GM18505 (cell line): ENCODE results near the gene TNFSF10.

ENCODE experiments used
- ATAC-seq: cut with Tn5 transposase; IDR thresholded peaks from one replicate; pipeline ENCODE4 v1.9.1; 2021; ENCODE audit not compliant: unreplicated experiment
- POLR2A ChIP-seq: IDR thresholded peaks from 4 replicates; pipeline ENCODE4 v1.6.1; 2011; ENCODE audit warnings: borderline replicate concordance; ENCODE audit not compliant: insufficient read depth, insufficient read length; ENCODE audit errors: extremely low read depth

Gene TNFSF10

GRCh38 chr3:172553526-172554252 lies 30.5 kb upstream of the TNFSF10 start:
- no peak for ATAC-seq
- no peak for TF ChIP-seq POLR2A

- TF ChIP-seq POLR2A: no peak
- ATAC-seq: no peak
These were observed 29.4 kb upstream of the TNFSF10 start for GRCh38 chr3:172552607-172553006.

GRCh38 chr3:172551874-172552273 lies 28.6 kb upstream of the TNFSF10 start:
- ATAC-seq: no peak
- TF ChIP-seq POLR2A: no peak

GRCh38 chr3:172550347-172550943 lies 27.2 kb upstream of the TNFSF10 start:
- TF ChIP-seq POLR2A: no peak
- ATAC-seq: peak; percentile 53

- TF ChIP-seq POLR2A: no peak
These were observed 25.9 kb upstream of the TNFSF10 start for GRCh38 chr3:172549144-172549543.

GRCh38 chr3:172546628-172547214 lies 23.5 kb upstream of the TNFSF10 start:
- TF ChIP-seq POLR2A: no peak
- ATAC-seq: no peak

More at GRCh38 chr3:172549144-172549543, 25.9 kb upstream of the TNFSF10 start:
- no peak for ATAC-seq

- no peak for TF ChIP-seq POLR2A
- ATAC-seq: no peak
These were observed 22.9 kb upstream of the TNFSF10 start for GRCh38 chr3:172546105-172546504.

- no peak for TF ChIP-seq POLR2A
- no peak for ATAC-seq
These were observed 21.2 kb upstream of the TNFSF10 start for GRCh38 chr3:172544404-172544803.

- no peak for ATAC-seq
- TF ChIP-seq POLR2A: no peak
These were observed 20.7 kb upstream of the TNFSF10 start for GRCh38 chr3:172543884-172544283.

- ATAC-seq: no peak
- TF ChIP-seq POLR2A: no peak
These were observed 20.2 kb upstream of the TNFSF10 start for GRCh38 chr3:172543419-172543818.

GRCh38 chr3:172542999-172543398 lies 19.8 kb upstream of the TNFSF10 start:
- no peak for TF ChIP-seq POLR2A
- no peak for ATAC-seq

- no peak for ATAC-seq
- TF ChIP-seq POLR2A: no peak
These were observed 18.8 kb upstream of the TNFSF10 start for GRCh38 chr3:172541945-172542488.

GRCh38 chr3:172540049-172540448 lies 16.8 kb upstream of the TNFSF10 start:
- ATAC-seq: no peak
- TF ChIP-seq POLR2A: no peak

- no peak for TF ChIP-seq POLR2A
- no peak for ATAC-seq
These were observed 16.0 kb upstream of the TNFSF10 start for GRCh38 chr3:172539273-172539672.
